HG02884 (cell line): ENCODE measurements around the gene USP34.
A peak's percentile ranks its signal among the peaks of the same experiment; 100 is the strongest.
"Not testable (repeated sequence)": the region's sequence is repeated elsewhere in the genome, so short reads cannot be mapped to it uniquely, and the experiment has no call there.

Experiments
- ATAC-seq: cut with Tn5 transposase; IDR thresholded peaks from one replicate; pipeline ENCODE4 v1.9.1; 2021; ENCODE audit warnings: mild to moderate bottlenecking, moderate library complexity; ENCODE audit not compliant: unreplicated experiment

The USP34 gene, protein sequence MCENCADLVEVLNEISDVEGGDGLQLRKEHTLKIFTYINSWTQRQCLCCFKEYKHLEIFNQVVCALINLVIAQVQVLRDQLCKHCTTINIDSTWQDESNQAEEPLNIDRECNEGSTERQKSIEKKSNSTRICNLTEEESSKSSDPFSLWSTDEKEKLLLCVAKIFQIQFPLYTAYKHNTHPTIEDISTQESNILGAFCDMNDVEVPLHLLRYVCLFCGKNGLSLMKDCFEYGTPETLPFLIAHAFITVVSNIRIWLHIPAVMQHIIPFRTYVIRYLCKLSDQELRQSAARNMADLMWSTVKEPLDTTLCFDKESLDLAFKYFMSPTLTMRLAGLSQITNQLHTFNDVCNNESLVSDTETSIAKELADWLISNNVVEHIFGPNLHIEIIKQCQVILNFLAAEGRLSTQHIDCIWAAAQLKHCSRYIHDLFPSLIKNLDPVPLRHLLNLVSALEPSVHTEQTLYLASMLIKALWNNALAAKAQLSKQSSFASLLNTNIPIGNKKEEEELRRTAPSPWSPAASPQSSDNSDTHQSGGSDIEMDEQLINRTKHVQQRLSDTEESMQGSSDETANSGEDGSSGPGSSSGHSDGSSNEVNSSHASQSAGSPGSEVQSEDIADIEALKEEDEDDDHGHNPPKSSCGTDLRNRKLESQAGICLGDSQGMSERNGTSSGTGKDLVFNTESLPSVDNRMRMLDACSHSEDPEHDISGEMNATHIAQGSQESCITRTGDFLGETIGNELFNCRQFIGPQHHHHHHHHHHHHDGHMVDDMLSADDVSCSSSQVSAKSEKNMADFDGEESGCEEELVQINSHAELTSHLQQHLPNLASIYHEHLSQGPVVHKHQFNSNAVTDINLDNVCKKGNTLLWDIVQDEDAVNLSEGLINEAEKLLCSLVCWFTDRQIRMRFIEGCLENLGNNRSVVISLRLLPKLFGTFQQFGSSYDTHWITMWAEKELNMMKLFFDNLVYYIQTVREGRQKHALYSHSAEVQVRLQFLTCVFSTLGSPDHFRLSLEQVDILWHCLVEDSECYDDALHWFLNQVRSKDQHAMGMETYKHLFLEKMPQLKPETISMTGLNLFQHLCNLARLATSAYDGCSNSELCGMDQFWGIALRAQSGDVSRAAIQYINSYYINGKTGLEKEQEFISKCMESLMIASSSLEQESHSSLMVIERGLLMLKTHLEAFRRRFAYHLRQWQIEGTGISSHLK (N-terminal part only)

DNA sequence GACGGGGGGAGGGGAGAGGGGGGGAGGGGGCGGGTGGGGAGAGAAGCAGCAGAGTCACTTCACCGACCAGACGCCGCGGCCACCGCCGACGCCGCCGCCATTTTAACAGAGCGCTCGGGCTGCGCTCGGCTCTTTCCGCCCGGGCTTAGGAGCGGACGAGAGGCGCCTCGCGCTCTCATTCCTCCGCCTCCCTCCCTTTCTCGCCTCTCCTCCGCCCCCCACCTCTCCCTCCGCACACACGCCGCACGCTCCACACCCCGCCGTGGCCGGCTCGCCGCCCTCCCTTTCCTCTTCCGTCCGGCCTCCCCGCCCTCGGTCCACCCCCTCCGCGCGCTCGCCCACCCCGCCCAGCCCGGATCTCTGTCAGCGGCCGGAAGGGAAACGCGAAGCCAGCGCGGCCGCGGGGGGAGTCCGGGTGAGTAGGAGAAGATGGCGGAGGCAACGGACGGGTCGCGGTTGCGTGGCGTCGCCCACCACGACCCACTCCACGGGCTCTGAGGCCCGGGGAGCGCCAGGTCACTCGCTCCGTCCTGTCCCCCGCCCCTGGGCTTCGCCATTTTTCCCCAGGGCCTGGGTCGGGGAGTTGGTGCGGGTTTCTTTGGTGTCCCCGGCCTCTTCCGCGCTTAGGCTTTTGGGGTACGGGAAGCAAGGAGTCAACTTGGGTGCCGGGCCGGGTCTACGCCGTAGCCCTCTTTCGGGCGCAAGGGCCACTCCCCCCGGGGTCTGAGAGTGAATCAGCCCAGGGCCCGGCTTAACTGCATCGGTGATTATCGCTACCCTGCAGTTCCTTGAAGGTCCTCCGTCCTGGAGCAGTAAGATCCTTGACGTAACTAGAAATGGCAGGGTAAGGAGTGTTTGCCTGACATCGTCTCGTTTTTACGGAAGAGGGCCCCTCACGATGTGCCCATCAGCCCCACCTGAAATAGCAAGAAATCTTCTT is at the start of gene USP34:
Gene USP34 (minus strand): TSS at position 123 of the 940 bp plus-strand sequence. CDS start 395 bp downstream, outside the sequence.
- ATAC-seq: peak; percentile 71

DNA sequence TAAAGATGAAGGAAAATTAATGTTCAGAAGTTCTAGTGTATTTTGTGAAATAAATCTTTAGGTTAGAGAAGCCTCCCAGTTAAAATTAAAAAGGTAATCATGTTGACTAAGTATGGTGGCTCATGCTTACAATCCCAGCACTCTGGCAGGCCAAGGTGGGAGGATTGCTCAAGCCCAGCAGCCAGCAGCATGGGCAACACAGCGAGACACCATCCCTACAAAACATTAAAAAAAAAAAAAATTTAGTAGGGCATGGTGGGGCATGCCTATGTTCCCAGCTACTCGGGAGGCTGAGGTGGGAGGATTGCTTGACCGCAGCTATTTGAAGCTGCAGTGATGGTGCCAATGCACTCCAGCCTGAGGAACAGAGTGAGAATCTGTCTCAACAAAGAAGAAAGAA is 49.4 kb upstream of the USP34 start:
- no peak for ATAC-seq

DNA sequence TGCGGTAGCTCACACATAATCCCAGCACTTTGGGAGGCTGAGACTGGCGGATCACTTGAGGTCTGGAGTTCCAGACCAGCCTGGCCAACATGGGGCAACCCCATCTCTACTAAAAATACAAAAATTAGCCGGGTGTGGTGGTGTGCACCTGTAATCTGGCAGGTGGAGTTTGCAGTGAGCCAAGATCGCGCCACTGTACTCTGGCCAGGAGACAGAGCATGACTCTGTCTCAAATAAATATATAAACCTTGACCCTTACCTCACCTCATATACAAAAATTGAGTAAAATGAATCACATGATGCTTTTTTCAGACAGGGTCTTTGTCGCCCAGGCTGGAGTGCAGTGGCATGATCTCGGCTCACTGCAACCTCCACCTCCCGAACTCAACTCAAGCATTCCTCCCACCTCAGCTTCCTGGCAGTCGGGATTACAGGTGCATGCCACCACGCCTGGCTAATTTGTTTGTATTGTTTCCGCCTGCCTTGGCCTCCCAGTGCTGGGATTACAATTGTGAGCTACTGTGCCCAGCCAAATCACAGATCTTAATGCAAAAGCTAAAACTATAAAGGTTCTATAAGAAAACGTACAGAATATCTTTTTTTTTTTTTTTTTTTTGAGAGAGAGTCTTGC is 42.0 kb upstream of the USP34 start:
- no peak for ATAC-seq

DNA sequence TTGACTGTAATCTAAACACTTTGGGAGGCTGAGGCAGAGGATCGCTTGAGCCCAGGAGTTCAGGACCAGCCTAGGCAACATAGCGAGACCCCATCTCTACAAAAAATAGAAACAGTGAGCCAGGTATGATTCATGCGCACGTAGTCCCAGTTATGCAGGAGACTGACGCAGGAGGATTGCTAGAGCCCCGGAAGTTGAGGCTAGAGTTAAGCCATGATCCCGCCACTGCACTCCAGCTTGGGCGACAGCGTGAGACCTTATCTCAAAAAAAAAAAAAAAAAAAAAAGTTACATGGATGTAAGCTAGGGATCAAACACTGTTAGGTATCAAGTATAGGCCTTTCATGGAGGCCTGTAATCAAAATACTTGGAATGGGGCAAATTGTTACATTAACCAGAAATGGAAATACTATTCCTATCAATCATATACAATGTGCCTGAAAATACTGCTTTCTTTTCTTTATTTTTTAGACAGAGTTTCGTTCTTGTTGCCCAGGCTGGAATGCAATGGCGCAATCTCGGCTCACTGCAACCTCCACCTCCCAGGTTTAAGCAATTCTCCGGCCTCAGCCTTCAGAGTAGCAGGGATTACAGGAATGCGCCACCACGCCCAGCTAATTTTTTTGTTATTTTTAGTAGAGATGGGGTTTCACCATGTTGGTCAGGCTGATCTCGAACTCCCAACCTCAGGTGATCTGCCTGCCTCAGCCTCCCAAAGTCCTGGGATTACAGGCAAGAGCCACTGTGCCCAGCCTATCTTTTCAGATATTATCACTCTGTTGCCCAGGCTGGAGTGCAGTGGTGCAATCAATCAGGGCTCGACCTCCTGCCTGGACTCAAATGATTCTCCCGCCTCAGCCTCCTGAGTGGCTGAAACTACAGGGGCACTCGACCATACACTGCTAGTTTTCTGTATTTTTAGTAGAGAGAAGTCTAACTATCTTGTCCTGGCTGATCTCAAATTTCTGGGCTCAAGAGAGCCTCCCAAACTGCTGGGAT is 40.1 kb upstream of the USP34 start:
- ATAC-seq: no peak

DNA sequence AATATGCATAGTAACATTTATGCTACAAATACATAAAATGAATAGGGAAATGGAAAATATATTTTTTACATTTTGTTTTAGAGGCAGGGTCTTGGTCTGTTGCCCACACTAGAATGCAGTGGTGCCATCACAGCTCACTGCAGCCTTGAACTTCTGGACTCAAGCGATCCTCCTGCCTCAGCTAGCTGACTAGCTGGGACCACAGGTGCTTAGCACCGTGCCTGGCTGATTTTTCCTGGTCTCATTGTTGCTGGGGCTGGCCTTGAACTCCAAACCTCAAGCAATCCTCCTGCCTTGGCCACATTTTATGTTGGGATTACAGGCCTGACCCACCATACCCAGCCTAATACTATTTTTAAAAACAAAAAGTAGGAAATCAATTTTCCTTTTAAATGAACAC is 34.1 kb upstream of the USP34 start:
- no peak for ATAC-seq

DNA sequence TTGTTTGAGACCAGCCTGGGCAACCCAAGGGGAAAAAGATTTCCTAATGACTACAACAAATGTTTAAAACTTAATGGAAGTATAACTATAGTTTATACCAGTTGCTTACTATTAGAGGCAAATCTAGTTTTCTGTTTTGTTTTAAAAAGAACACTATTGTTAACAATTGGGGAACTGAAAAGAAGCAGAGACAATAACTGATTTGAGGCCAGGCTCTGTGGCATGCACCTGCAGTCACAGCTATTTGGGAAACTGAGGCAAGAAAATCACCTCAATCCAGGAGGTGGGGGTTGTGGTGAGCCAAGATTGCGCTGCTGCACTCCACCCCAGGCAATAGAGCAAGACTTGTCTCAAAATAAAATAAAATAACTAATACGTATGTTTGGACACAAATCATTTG is 28.2 kb upstream of the USP34 start:
- no peak for ATAC-seq

DNA sequence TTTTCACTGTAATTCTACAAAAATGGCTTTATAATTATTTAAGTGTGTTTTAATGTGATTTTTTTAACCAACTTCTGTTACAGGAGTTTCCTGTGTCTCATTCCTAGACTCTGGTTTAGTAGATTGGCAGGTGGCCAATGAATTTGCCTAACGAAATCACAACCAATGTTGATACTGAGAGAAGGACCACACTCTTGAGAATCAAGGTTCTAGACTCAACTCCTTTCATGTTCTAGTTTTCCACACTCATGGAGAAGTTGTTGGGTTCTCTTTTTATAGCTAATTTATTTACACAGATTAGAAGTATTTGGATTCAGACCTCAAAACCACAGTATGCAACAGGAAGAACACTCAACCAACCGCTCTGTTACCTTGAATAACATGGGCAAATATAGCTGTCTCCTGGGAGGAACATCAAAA is 22.6 kb upstream of the USP34 start:
- no peak for ATAC-seq

DNA sequence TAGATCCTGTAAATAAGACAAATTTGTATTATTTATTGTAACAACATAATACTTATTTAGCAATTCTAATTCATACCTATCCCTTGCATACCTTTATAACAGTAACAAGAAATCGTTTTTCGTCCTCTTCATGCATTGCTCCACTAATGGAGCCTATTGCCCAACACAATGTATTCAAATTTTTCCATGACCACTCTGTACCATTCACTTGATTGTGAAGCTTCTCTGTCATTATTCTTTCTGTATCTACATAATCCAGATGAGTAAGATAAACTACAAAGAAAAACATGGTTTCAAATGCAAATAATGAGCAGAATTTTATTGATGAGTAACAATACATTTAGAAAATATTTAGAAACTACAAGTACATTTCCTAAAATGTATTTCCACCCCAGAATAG is 21.6 kb upstream of the USP34 start:
- no peak for ATAC-seq

DNA sequence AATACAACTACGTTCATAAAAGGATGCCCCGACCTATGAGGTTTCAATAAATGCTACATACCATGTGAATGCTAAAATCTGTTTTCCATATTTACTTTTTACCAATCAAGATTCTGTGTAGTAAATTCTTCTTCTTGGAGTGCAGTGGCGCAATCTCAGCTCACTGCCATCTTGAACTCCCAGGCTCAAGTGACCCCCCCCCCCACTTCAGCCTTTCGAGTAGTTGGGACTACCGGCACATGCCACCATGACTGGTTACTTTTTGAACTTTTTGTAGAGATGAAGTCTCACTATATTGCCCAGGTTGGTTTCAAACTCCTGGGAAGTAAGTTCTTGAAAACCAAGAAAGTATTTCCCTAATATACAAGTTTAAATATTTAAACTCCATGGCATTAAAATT is 14.4 kb upstream of the USP34 start:
- no peak for ATAC-seq

DNA sequence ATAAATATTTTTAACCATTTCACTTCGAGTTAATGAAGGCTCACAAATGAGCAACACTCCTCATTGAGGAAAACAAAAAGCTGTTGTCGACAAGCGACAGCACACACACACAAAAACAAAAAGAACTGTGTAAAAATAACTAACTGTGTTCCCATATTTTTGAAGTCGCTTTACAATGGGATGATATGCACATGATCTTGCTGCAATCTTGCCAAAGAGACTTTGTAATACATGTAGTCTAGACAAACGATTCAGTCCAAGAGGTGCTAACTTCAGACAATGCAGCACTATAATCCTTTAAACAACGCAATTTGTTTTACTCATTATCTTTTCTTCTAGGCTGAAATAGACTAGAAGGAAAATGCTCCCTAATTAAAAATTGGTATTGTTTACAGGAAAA is 7.2 kb upstream of the USP34 start:
- ATAC-seq: no peak

DNA sequence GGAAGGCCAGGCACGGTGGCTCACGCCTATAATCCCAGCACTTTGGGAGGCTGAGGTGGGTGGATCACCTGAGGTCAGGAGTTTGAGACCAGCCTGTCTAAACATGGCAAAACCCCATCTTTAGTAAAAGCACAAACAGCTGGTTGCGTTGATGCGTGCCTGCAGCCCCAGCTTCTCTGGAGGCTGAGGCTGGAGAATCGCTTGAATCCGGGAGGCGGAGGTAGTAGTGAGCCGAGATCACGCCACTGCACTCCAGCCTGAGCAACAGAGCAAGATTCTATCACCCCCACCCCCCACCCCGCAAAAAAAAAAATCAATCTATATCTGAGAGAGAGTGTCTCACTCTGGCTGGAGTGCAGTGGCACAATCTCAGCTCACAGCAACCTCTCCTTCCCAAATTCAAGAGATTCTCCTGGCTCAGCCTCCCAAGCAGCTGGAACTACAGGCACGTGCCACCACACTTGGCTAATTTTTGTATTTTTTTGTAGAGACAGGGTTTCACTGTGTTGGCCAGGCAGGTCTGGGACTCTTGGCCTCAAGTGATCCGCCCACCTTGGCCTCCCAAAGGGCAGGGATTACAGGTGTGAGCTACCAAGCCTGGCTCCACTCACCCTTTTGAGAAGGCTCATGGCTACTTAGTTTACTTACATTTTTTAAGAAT is 6.2 kb upstream of the USP34 start:
- ATAC-seq: not testable (repeated sequence)

DNA sequence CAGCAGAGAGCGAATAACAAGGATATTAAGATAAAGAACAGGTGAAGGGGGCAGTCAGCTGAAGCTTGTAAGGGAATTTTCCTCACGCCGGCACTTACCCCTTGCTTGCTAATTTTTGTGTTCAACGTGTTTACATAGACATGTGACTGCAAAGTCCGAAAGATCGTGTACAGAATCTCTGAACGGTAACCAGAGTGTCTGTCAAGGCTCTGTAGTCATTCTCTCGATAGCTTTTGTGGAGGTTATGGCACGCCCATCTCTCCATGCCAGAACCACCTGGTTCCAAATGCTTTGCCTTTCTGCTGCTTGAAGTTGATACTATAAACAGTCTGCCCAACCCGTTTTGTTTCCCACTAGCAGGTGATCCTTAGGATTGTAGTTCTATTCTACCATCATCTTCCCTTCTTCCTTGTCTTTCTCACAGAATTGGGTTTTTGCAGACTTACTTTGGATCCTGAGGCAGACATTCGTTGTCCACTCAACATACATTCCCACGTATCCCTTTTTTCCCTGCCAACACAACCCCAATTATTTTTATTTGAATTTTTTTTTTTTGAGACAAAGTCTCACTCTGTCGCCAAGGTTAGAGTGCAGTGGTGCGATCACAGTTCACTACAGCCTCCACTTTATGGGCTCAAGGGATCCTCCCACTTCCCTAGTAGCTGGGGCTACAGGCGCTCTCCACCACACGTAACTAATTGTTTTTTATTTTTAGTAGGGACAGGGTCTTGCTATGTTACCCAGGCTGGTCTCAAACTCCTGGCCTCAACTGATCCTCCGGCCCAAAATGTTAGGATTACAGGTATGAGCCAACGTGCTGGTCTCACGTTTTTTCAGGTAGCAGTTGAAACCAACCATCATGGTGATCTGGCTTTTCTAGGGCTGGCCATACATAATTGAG is 1.3 kb upstream of the USP34 start:
- ATAC-seq: no peak

DNA sequence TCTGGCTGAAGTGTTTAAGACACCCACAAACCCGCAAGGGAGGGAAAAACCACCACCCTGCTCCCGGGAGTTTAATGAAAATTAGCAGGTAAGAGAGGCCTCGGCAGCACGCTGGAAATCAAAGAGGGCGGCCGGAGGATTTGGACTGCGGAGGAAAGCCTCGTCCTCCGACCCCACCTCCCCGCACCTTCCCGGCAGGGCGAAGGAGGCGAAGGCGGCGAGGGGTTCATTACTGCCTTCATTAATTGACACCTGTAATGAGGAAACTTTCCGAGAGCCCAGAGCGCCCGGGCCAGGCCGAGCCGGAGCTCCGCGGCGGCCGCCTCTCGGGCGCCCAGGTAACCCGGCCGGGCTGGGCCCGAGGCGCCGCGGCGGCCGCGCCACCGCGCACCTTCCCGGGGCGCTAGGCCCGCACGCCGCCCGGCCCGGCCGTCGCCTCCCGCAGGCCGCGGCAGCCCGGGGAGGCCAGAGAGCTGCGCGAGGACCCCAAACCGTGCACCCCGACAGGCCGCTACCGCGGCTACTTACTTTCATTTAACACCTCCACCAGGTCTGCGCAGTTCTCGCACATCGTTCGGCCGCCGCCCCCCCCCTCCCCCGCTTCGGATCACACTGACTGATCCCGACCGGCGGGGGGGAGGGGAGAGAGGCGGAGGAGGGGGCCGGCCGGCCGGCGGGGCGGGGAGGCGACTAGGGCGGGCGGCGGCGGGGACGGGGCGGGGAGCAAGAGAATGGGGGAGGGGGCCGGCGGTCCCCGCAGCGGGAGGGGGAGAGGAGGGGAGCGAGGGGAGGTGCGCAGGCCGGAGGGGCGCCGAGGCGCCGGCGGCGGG is 550 bp downstream of the USP34 start:
- ATAC-seq: peak; percentile 26

DNA sequence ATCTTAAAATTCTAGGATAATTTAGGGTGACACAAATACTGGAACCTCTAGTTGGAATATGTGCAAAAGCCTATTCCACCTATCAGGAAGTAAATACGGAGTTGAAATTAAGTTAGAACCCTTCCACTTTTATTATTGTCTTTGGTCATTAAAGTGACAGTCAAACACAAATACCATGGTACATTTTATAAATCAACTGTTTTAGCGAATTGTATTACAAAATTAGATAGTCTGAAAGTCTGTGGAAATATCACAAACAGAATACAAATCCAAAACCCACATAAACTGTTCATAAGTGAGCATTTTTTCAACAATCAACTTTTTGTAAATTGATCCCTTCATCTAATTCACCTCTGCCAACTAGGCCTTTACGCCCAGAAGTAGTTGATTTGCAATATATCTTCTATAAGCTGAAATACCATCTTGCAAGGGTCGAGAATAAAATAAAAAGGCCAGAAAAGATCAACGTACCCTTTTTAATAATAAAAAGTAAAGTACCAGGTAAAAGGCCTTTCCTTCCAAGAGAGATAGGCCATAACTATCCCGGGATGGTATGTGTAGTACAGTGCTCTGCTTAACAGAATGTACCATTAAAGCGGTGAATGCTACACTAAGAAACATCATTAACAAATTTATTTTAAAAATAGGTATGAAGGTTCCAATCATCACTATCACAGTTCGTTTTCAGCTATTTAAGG is 1.3 kb downstream of the USP34 start:
- no peak for ATAC-seq

DNA sequence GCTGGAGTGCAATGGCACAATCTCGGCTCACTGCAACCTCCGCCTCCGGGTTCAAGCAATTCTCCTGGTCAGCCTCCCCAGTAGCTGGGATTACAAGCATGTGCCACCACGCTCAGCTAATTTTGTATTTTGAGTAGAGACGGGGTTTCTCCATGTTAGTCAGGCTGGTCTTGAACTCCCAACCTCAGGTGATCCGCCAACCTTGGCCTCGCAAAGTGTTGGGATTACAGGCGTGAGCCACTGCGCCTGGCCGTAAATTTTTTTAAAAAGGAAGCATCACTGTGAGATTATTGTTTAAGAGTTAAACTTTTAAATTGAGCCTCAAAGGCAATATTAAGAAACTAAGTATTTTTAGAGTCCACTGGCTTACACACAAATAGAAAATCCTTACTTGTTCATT is 2.7 kb downstream of the USP34 start:
- not testable (repeated sequence) for ATAC-seq
